Retinal pigment epithelial cell (primary cell): ENCODE data around the gene SLC25A11.

Experiments used
- DNase-seq: peaks from one replicate; pipeline ENCODE4 v3.0.0-alpha.2; 2010; ENCODE audit warnings: low read depth
- H3K4me3 ChIP-seq: 2 replicates; pipeline ENCODE4 v1.5.1; 2011; ENCODE audit warnings: mild to moderate bottlenecking, low read length, control low read depth, moderate library complexity
- TF ChIP-seq, protein P1 (sequence below): conservative IDR thresholded peaks from 2 replicates; pipeline ENCODE4 v1.5.1; 2011; ENCODE audit warnings: low read depth, low read length, control low read depth, inconsistent platforms

The SLC25A11 gene

GRCh38 chr17:4969551-4970173 is 29.8 kb upstream of the SLC25A11 start:
- no peak for DNase-seq
- H3K4me3 ChIP-seq, result peak overlapping the region; percentile 93
- TF ChIP-seq, protein P1, sequence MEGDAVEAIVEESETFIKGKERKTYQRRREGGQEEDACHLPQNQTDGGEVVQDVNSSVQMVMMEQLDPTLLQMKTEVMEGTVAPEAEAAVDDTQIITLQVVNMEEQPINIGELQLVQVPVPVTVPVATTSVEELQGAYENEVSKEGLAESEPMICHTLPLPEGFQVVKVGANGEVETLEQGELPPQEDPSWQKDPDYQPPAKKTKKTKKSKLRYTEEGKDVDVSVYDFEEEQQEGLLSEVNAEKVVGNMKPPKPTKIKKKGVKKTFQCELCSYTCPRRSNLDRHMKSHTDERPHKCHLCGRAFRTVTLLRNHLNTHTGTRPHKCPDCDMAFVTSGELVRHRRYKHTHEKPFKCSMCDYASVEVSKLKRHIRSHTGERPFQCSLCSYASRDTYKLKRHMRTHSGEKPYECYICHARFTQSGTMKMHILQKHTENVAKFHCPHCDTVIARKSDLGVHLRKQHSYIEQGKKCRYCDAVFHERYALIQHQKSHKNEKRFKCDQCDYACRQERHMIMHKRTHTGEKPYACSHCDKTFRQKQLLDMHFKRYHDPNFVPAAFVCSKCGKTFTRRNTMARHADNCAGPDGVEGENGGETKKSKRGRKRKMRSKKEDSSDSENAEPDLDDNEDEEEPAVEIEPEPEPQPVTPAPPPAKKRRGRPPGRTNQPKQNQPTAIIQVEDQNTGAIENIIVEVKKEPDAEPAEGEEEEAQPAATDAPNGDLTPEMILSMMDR, result peak; percentile 8

- TF ChIP-seq, protein P1, result no peak
- H3K4me3 ChIP-seq, result peak overlapping the region; percentile 93
- DNase-seq, result peak; percentile 78
Observed at GRCh38 chr17:4969047-4969550, 29.3 kb upstream of the SLC25A11 start.

- H3K4me3 ChIP-seq, result peak overlapping the region; percentile 93
- TF ChIP-seq, protein P1, result no peak
- DNase-seq, result no peak
Observed at GRCh38 chr17:4968486-4969046, 28.7 kb upstream of the SLC25A11 start.

DNA sequence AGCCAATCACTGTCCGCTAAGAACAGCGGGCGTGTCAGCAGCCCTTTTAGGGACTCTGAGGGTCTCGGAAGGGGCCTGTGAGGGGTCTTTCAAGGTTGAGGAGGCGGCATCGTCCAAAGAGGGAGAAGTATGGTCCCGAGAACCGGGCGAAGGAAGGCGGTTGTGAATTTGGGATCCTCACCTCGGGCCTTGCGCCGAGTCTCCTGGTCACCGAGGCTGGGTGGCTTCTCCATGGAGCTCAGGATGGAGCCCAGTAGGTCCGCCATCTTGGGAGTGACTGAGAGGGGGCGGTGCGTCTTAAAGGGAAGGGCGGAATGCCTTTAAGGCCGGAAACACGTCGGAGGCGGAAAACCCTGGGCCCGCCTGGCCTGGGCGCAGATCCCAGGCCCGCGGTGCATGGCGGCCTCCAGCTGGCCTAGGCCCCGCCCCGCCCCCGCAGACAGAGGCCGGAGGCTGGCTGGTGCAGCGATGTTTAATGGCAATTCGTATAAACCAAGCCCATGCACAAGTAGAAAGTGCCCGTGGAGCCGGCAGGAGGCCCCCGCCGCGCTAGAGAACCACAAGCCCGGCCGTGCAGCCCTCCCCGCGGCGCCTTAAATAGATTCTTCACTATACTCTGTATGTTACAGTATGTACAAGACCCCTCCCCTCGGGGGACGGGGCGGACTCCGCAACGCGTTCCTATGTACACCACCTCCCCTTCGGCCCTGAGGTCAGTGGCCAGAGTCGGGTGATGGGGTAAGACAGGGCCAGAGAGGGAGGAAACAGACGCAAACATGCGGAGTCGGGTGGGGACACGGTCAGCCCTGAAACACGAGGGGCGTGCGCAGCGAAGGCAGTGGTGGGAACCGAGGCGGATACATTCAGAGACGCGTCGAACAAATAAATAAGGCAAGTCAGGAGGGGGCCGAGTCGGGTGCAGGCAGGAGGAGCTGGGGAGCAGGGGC is 28.0 kb upstream of the SLC25A11 start, which contains the start of gene SPAG7:
SPAG7 (minus strand) TSS at position 279 of the 947 bp plus-strand sequence; CDS start at position 266, 13 bp downstream.
- peak within 1 kb of the TSS; percentile 93 for H3K4me3 ChIP-seq
- TF ChIP-seq, protein P1, result no peak
- peak; percentile 91 for DNase-seq

- TF ChIP-seq, protein P1, result no peak
- peak overlapping the region; percentile 93 for H3K4me3 ChIP-seq
- peak; percentile 100 for DNase-seq
Observed at GRCh38 chr17:4966844-4967538, 27.1 kb upstream of the SLC25A11 start.

GRCh38 chr17:4965311-4965986 is 25.6 kb upstream of the SLC25A11 start:
- DNase-seq, result no peak
- TF ChIP-seq, protein P1, result no peak
- H3K4me3 ChIP-seq, result no peak overlapping the region
